ENCODE measurements around the gene TRIP6. TPM values are rescaled to one million over a fixed set of nuclear protein-coding genes. Genes with fewer than 3 reads are reported as not detected.

The TRIP6 gene, protein sequence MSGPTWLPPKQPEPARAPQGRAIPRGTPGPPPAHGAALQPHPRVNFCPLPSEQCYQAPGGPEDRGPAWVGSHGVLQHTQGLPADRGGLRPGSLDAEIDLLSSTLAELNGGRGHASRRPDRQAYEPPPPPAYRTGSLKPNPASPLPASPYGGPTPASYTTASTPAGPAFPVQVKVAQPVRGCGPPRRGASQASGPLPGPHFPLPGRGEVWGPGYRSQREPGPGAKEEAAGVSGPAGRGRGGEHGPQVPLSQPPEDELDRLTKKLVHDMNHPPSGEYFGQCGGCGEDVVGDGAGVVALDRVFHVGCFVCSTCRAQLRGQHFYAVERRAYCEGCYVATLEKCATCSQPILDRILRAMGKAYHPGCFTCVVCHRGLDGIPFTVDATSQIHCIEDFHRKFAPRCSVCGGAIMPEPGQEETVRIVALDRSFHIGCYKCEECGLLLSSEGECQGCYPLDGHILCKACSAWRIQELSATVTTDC
- total RNA-seq (2014; rRNA removed; shearing (Covaris generic)): 76.9 and 86.3 TPM in 2 replicates

DNA sequence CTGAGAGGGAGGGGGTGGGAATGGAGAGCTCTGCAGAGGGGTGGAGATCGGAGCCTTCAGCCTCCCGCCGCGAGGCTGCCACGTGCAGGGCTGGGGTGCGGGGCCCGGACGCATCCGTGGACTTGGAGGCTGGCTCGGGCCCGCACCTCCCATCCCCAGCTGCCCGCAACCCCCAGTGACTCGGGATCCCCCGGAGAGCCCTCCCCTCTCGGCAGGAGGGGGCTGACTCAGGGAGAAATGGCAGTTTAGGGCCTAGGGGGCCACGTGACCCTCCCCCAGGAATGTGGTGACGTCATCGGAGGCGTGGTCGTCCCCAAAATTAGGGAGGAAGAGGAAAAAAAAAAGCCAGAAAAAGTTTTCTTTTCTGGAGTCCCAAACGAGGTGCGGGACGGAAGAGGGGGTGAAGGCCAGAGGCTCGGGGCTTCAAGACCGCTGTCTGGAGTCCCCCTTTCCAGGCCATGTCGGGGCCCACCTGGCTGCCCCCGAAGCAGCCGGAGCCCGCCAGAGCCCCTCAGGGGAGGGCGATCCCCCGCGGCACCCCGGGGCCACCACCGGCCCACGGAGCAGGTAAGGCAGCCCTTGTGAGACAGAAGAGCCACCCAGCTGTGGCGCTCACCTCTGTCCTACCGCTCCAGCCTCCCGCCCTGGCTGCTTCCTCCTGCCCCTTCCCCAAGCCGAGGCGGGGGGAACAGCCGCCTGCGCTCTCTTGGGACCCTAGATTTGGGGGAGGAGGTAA is at the start of gene TRIP6:
TRIP6 (plus strand) TSS at position 348 of the 736 bp plus-strand sequence; CDS start at position 459, 111 bp downstream.

DNA sequence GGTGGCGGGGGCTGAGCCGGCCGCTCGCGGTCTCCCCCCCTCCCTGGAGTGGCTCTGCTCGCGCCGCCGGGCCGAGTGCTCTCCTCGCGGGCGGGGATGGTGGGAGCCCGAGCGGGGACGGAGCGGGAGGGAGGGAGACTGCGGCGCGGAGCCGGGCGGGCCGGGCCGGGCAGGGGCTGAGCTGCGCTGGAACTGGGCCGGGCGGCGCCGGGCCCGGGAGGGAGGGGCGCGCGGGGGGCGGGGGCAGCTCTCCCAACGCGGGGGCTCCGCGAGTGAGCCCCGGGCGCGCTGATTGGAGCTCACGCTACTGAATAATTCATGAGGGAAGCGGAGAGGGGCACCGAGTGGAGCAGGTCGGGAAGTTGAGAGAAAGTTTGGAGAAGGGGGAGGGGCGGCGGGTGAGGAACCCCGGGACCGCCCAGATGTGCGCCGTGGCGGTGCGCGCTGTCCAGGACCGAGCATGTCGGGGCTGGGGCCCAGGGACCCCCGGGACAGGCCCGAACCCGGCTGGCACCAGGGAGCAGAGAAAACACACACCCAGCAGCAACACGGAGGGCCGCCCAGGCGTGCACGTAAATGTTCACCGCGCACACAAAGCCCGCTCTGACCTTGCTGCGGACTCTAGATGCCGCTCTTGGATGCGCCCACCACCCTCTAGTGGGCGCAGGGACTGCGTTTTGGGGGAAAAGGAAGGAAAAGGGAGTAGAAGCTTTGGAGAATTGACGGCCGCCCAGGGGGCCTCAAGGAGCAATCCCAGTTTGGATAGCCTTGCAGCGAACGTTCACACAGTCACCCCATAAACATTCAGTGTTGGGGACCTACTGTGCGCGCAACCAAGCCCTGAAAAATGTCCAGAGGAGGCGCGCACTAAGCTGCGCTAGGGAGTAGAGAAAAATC is 39.6 kb upstream of the TRIP6 start, which contains the start of gene EPHB4:
EPHB4 (minus strand) TSS at position 194 of the 897 bp plus-strand sequence. CDS start 493 bp downstream, outside the sequence.

DNA sequence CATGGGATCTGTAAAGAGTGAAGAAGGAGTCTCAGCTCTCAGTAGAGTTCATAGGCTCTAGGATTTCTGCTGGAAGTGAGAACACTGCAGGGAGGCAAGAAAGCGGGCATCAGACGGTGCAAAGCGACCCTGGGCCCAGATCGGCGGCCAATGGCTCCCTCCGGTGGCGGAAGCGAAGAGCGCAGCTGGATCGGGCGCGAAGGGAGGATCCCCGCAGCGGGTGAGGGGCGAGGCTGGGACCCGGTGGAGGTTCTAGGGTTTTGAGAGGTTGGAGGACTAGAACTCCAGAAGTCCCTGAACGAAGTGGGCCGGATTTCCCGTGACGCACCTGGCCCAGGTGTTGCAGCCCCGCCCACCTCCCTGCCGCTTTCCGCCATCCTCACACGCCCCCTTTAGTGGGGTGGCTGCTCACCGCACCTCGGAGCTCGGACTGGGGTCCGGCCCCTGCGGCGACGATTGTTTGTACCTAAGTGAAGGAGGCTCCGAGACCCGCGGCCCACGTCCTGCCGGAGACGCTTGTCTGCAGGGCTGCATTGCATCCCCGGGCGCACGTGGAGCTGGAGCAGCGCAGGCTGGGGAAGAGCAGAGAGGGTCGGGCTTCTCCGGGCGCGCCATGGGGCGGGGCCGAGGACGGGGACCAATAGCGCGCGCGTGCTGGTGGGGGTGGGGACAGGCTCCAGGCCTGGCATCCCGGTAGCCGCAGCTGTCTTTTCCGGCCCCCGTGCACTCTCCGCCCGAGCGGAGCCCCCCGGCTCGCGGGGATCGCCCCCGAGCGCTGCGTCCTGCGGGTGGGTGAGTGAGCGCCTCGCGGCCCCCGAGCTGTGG is 14.9 kb upstream of the TRIP6 start, which contains the start of gene SLC12A9:
SLC12A9 (plus strand) TSS at position 666 of the 825 bp plus-strand sequence. CDS start 1,485 bp downstream, outside the sequence.

DNA sequence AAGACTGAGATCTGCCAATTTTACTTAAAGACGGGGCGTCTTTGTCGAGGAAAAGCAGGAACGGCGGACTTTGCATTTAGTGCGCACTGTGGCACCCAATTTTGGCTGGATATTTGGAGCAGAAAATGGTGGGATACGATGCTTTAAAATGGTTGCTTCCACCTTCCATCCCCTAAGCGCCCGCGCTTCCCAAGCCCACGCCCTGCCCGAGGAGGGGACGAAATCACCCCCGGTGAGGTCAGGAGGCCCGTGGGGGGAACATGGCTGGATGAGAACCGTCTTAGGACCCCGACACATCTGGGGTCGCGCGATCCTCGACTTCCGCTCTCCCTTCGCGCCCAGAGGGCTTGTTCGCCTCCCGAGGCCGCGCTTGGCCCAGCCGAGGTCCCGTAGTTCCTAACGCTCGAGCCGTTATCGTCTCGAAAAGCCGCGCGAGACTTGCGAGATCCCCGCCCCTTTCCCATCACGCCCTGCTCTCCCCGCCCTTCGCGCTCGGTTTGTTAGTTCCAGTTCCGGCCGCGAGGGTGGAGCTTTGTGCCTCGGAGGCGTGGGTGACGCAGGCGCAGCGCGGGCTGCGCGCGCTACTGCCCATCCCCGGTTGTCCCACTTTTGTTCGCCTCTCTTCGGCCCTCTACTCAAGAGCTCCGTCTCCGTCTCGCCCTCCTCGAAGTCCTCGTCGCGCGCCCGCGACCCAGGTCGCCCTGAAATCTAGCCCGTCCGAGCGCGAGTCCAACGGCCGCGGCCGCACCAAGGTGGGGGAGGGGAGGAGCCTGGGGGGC is 7.6 kb downstream of the TRIP6 start, which contains the start of gene SRRT:
SRRT (plus strand) TSS at position 527 of the 779 bp plus-strand sequence. CDS start 488 bp downstream, outside the sequence.

DNA sequence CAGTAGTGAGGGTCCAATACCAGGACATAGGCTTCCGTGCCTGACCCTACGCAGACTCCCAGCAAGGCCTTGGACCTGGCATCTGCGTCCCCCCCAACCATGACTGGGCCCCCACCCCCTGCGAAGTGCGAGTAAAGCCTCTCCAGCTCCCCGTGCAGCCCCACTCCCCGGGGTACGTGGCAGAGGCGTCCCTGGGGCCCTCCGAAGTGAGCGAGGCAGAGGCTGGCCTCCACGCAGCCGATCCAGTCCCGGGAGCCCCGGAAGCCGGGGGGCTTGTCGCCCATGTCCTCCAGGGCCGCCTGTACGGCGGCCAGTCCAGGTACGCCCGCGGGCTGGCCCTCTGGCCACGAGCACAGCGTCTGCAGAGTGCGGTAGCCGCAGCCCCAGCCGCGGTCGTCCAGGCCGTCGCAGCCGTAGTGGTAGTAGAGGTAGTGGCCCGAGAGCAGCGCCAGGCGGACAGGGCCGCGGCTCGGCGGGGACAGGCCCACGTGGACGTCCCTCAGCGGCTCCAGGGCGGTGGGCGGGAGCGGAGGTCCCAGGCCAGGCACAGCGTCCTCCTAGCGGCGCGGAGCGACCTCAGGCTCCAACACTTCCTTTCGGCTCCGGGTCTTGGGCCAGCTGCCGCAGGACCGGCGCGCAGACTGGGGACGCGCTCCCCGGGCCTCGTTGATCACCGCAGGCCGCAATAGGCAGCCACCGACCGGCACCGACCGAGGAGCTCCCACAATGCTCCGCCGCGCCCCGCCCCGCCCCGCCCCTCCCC is 22.0 kb downstream of the TRIP6 start, which contains the start of gene UFSP1:
UFSP1 (minus strand) TSS at position 728 of the 763 bp plus-strand sequence; CDS start at position 284, 444 bp downstream.

DNA sequence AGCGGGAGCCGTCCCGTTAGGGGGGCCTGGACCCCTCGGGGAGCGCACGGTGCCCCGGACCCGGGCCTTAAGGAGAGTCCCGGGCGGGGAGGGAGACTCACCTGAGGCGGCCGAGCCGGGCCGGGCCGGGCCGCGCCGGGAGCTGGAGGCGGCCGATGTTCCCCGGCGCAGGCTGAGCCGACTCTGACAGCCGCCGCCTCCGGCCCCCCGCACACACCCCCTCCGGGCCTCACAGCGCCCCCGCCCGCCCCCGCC is 28.4 kb downstream of the TRIP6 start, which contains the start of gene ACHE:
ACHE (minus strand) TSS at position 188 of the 255 bp plus-strand sequence. CDS start 1,656 bp downstream, outside the sequence.

Small RNA genes within 50 kb of the gene (small RNA-seq; reads per million reads assigned to genes)
- gene RN7SL549P: not detected
- not detected for gene RN7SL750P

Other genes starting within 250 kb of the TRIP6 start
- 0.04 TPM in 1 of 2 replicates, not detected in the other for gene TFR2, start 225.8 kb upstream of the TRIP6 start, total RNA-seq (2014; rRNA removed; shearing (Covaris generic))
- not detected in 2 replicates for gene ACTL6B, start 210.9 kb upstream of the TRIP6 start, total RNA-seq (2014; rRNA removed; shearing (Covaris generic))
- 96.3 and 114 TPM in 2 replicates for gene GNB2, start 193.6 kb upstream of the TRIP6 start, total RNA-seq (2014; rRNA removed; shearing (Covaris generic))
- gene GIGYF1, start 173.1 kb upstream of the TRIP6 start, total RNA-seq (2014; rRNA removed; shearing (Covaris generic)): 25.1 and 25.2 TPM in 2 replicates
- gene POP7, start 161.3 kb upstream of the TRIP6 start, total RNA-seq (2014; rRNA removed; shearing (Covaris generic)): 94.5 and 103 TPM in 2 replicates
- gene EPO, start 146.9 kb upstream of the TRIP6 start, total RNA-seq (2014; rRNA removed; shearing (Covaris generic)): not detected in 2 replicates
- gene ZAN, start 133.8 kb upstream of the TRIP6 start, total RNA-seq (2014; rRNA removed; shearing (Covaris generic)): not detected in 2 replicates
- 36.7 and 37.4 TPM in 2 replicates for gene EPHB4, start 39.9 kb upstream of the TRIP6 start, total RNA-seq (2014; rRNA removed; shearing (Covaris generic))
- 10.4 and 12.2 TPM in 2 replicates for gene SLC12A9, start 14.7 kb upstream of the TRIP6 start, total RNA-seq (2014; rRNA removed; shearing (Covaris generic))
- 127 and 132 TPM in 2 replicates for gene SRRT, start 7.7 kb downstream of the TRIP6 start, total RNA-seq (2014; rRNA removed; shearing (Covaris generic))
- 12.3 and 16.0 TPM in 2 replicates for gene UFSP1, start 22.3 kb downstream of the TRIP6 start, total RNA-seq (2014; rRNA removed; shearing (Covaris generic))
- gene ACHE, start 28.5 kb downstream of the TRIP6 start, total RNA-seq (2014; rRNA removed; shearing (Covaris generic)): 0.29 TPM in 1 of 2 replicates, not detected in the other
- gene MUC3A, start 82.1 kb downstream of the TRIP6 start, total RNA-seq (2014; rRNA removed; shearing (Covaris generic)): not detected in 2 replicates
- gene MUC12, start 102.2 kb downstream of the TRIP6 start, total RNA-seq (2014; rRNA removed; shearing (Covaris generic)): not detected in 2 replicates
- gene MUC17, start 152.7 kb downstream of the TRIP6 start, total RNA-seq (2014; rRNA removed; shearing (Covaris generic)): not detected in 2 replicates
- gene TRIM56, start 218.1 kb downstream of the TRIP6 start, total RNA-seq (2014; rRNA removed; shearing (Covaris generic)): 11.0 and 13.3 TPM in 2 replicates